ENCODE results near the gene ZC3HAV1L. TPM values are rescaled to one million over a fixed set of nuclear protein-coding genes. Genes with fewer than 3 reads are reported as not detected.

ZC3HAV1L gene
- total and polyA plus RNA-seq, 2 of the 13 experiments (the other 11 are each of a cell fraction or from before 2014, with no cell fraction given), result 8.4 to 11.1 TPM

DNA sequence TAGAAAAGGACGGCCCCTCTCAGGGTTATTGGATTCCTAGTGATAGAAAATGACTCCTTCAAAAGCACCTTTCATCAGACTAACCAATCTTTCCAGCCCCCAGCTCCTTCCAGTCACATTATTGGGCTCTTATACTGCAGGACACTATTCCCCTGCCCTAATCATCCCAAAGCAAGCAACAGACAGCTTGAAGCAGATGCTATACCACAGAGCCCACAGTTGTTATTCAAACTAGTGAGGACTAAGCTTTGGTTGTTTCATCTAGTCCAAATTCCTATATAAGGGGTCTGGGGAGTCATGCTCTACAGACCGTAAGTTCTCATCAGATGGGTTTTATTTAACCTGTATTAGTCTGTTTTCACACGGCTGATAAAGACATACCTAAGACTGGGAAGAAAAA, 24.5 kb downstream of the ZC3HAV1L start:
- ATAC-seq (no peak), DNase-seq (ENCODE audit: low spot score) (no peak), FAIRE-seq (no peak)
- no TSS peak for BruUV-seq (replicated peaks)
- ChIA-PET CTCF (ENCODE audit: low intra/inter-chr PET ratio, low total read pairs) (no interaction called here), POLR2A (no interaction called here)
- in situ Hi-C loops (cut with HindIII; ENCODE audit: extremely low pct_ligation_motif_present, low pct_unique_long_range_greater_than_20kb) (no loop called here), intact Hi-C loops (cut with micrococcal nuclease; ENCODE audit: unreplicated experiment) (no loop called here)
- TF ChIP-seq, protein P1, sequence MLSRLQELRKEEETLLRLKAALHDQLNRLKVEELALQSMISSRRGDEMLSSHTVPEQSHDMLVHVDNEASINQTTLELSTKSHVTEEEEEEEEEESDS (CRISPR knock-in tag; IDR thresholded peaks at IDR 0.05; ENCODE audit: borderline replicate concordance), result no peak
- no peak for TF ChIP-seq HNF4G (IDR thresholded peaks at IDR 0.05; ENCODE audit: borderline replicate concordance, low read depth, low read length)
- no peak for TF ChIP-seq HNF4G (CRISPR knock-in tag; IDR thresholded peaks at IDR 0.05; ENCODE audit: borderline replicate concordance, low read depth)
- no peak for TF ChIP-seq NFYC (CRISPR knock-in tag; IDR thresholded peaks at IDR 0.05)
- no peak for TF ChIP-seq ZNF782 (CRISPR knock-in tag; IDR thresholded peaks at IDR 0.05; ENCODE audit: borderline replicate concordance)
- no peak for TF ChIP-seq NFE2L2 (IDR thresholded peaks at IDR 0.05; ENCODE audit: low read length)
- TF ChIP-seq SNAPC2 (CRISPR knock-in tag; IDR thresholded peaks at IDR 0.05), result no peak
- no peak for TF ChIP-seq EHMT2 (IDR thresholded peaks at IDR 0.05; ENCODE audit: borderline replicate concordance, low read depth, low read length)
- TF ChIP-seq, protein P2, sequence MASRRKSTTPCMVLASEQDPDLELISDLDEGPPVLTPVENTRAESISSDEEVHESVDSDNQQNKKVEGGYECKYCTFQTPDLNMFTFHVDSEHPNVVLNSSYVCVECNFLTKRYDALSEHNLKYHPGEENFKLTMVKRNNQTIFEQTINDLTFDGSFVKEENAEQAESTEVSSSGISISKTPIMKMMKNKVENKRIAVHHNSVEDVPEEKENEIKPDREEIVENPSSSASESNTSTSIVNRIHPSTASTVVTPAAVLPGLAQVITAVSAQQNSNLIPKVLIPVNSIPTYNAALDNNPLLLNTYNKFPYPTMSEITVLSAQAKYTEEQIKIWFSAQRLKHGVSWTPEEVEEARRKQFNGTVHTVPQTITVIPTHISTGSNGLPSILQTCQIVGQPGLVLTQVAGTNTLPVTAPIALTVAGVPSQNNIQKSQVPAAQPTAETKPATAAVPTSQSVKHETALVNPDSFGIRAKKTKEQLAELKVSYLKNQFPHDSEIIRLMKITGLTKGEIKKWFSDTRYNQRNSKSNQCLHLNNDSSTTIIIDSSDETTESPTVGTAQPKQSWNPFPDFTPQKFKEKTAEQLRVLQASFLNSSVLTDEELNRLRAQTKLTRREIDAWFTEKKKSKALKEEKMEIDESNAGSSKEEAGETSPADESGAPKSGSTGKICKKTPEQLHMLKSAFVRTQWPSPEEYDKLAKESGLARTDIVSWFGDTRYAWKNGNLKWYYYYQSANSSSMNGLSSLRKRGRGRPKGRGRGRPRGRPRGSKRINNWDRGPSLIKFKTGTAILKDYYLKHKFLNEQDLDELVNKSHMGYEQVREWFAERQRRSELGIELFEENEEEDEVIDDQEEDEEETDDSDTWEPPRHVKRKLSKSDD (CRISPR knock-in tag; IDR thresholded peaks at IDR 0.05; ENCODE audit: low read depth), result no peak
- TF ChIP-seq MED8 (CRISPR knock-in tag; IDR thresholded peaks at IDR 0.05; ENCODE audit: insufficient replicate concordance), result no peak
- TF ChIP-seq ZNF296 (CRISPR knock-in tag; conservative IDR thresholded peaks at IDR 0.05), result no peak
- H3K79me2 ChIP-seq (ENCODE audit: insufficient read depth, low read length), result no peaks in the 10 kb centered on the region
- H3K9ac ChIP-seq (ENCODE audit: insufficient read depth, low read depth, low read length), result no peak overlapping the region
- no peaks in the 10 kb centered on the region for H3K9me3 ChIP-seq (ENCODE audit: low read length)
- no peaks in the 10 kb centered on the region for H4K20me1 ChIP-seq (ENCODE audit: insufficient read depth, low read length)
- H3K27ac ChIP-seq (ENCODE audit: extremely low read length, insufficient read depth, low read length), result no peak overlapping the region
- H3K36me3 ChIP-seq (replicated peaks in 1 of 2; ENCODE audit: control insufficient read depth in 1 of 2, insufficient read depth in 2 of 2, low read length in 2 of 2), result no peaks in the 10 kb centered on the region
- WGBS (ENCODE audit: low lambda C conversion rate), result 61% methylated on average over 3 of the region's 3 CpGs
- H3K4me3 ChIP-seq (replicated peaks in 1 of 3; ENCODE audit: insufficient read depth in 1 of 3, low read depth in 2 of 3, low read length in 3 of 3), result no peak overlapping the region
- no peaks in the 10 kb centered on the region for H3K4me1 ChIP-seq (ENCODE audit: insufficient read depth, low read length)
- H3K4me2 ChIP-seq (ENCODE audit: low read depth, low read length), result no peak overlapping the region
- H3K27me3 ChIP-seq (ENCODE audit: control insufficient read depth in 1 of 2, insufficient read depth in 2 of 2, low read length in 2 of 2), result peaks cover 0 to 22% of the 10 kb centered on the region in 2 experiments; a peak in 2 of 5 replicates
- no peak overlapping the region for H2AFZ ChIP-seq (ENCODE audit: low read length)

All from HepG2 (cell line).